GM21717 (cell line): ENCODE measurements around the gene C11orf86.

ENCODE experiments used
- ATAC-seq: cut with Tn5 transposase; IDR thresholded peaks from one replicate; pipeline ENCODE4 v1.9.1; 2021; ENCODE audit warnings: mild to moderate bottlenecking, moderate library complexity; ENCODE audit not compliant: unreplicated experiment

C11orf86 gene

DNA sequence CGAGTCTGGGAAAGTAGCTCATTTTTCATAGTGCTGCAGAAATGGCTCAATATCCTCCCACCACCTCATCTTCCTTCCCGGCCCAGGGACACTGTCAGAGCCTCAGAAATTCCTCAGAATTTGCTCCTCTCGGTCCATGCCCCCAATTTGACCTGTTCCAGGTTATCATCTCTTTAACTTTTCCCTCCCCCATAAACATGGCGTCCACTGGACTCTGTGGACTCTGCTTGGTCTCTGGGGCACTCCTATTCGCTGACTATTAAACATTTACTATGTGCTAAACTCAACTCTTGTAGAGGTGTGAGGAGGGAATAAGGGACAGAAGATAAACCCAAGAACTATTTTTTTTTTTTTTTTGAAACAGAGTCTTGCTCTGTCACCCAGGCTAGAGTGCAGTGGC lies 8.8 kb upstream of the C11orf86 start:
- no peak for ATAC-seq

GRCh38 chr11:66967670-66968425 lies 7.3 kb upstream of the C11orf86 start:
- ATAC-seq, result no peak

DNA sequence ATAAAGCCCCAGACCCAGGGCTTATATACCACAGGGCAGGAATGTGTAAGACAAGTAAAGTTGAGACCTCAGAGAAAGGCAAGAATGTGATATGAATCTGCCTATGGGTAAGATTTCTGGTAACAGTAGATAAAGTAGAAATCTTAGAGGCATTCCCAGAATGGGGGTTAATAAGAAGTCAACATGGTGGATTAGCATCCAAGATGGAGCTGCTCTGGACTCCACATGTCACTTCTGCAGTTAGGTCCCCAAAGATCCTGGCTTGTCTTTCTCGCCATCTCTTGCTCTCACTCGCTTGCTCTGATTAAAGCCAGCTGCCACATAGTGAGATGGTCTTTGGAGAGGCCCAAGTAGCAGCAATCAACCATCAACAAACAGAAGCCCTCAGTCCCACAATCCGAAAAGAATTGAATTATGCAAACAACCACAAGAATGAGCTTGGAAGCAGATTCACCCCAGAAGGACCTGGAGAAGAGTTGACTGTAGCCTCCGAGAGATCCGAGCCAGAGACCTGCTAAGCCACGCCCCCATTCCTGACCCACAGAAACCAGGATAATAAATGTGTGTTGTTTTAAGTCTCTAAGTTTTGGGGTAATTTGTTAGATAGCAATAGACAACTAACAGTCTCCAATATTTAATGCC lies 5.4 kb upstream of the C11orf86 start:
- no peak for ATAC-seq

DNA sequence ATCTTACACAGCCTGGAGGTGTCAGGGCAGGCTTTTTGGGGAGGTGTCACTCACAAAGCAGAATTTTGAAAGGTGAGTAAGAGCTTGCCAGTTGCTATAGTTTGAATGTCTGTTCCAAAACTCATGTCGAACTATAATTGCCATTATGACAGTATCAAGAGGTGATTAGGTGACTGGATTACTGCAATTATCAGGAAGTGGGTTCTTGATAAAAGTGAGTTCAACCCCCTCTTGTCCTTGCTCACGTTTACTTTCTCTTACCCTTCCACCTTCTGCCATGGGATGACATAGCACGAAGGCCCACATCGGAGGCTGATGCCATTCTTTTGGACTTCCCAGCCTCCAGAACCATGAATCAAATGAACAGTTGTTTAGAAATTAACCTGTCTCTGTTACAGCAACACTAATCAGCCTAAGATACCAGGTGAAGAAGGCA lies 4.7 kb upstream of the C11orf86 start:
- ATAC-seq, result no peak

DNA sequence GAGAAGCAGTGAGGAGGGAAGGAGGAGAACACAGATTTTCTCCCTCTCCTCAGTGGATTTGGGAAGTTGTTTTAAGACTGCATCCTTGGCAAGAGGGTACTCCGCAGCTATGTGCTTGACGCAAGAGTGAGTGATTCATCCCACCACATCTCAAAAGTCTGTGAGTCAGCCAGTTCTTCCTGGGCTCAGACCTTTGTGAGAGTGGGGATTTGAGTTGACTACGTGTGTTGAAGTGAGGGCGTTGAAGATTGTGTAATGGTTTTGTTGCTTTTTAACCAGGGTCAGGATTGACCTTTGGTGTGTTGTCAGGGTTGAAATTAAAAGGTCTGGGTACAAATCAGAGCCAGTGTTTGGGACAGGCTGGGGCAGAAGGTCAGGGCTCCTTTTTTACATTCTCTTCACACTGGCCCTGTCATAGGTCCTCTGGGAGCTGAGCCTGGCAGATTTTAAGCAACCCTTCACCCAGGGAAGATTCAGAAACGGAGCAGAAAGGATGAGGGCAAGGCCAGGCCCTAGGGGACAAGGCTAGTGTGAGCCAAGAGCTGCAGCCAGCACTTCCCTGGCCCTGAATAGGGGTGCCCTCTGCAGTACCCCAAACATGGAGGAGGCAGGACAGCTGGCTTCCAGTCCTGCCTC lies 4.2 kb upstream of the C11orf86 start:
- no peak for ATAC-seq

DNA sequence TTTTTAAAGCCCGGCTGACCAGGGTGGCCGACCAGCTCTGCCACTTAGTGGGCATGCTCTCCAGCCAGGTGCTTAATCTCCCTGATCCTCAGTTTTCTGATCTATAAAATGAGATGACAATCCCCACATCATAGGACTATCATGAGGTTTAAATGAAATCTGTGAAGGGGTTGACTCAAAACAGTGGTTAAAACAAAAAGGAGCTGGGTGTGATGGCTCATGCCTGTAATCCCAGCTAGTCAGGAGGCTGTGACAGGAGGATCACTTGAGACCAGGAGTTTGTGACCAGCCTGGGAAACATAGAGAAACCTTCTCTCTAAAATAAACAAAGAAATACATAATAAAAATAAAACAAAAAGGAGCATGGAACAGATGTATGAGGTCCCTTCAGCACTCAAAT lies 3.6 kb upstream of the C11orf86 start:
- no peak for ATAC-seq

- no peak for ATAC-seq
Observed at GRCh38 chr11:66973956-66974580, 1.0 kb upstream of the C11orf86 start.

DNA sequence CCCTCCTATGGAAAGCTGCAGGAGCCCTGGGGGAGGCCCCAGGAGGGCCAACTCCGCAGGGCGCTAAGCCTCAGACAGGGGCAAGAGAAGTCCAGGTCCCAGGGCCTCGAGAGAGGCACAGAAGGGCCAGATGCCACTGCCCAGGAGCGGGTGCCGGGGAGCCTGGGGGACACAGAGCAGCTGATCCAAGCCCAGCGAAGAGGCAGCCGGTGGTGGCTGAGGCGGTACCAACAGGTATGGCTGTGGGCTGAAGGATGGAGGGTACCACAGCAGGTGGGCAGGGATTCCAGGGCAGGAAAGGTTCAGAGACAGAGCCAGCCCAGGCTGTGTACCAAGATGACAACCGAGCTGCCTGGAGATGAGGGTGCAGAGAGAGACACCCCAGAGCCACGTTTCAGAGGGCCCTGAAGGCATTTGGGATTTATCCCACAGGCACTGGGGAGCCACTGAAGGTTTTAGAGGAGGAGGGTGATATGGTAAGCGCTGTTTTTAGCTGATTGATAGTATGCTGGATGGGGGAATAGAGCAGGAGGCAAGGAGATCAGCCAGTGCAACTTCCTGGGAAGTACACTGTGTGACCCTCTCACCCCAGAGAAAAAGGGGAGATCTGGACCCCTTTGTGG lies 412 bp downstream of the C11orf86 start:
- no peak for ATAC-seq

DNA sequence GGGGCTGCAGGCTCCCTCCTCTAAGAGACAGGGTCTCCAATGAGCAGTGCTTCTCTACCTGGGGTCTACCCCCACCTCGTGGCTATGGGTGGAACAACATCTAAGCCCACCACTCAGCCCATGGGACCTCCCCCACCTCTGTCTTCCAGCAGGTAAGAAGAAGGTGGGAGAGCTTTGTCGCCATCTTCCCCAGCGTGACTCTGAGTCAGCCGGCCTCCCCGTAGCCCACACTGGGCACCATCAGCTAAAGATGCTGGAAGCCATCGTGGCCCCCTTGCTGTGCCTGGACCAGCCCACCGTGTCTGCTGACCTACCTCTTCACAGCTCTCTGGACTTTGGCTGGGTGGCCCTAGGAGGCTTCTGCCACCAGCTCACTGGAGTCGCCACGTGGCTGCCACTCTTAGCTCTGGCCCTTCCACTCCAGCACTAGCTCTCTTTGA lies 944 bp downstream of the C11orf86 start:
- no peak for ATAC-seq

DNA sequence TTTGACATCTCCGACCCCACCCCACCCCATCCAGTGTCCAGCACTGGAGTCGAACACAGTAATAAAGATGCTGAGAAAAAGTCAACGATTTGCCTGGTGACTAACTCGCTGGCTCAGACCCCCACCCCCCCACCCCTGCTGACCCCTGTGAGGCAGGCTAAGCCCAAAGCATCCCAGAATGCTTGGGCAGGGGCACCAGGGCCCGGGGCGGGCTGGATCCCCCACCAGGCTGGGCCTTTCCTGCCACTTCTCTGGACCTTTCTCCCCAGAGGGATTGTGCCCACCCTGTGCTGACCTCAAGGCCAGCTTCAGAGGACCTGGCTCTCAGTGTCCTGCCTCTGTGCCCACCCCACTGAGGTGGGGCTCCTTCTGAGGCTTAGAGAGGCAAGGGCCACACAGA lies 1.8 kb downstream of the C11orf86 start:
- no peak for ATAC-seq

- ATAC-seq, result no peak
Observed at GRCh38 chr11:66978229-66978628, 3.1 kb downstream of the C11orf86 start.

- ATAC-seq, result no peak
Observed at GRCh38 chr11:66978717-66979116, 3.6 kb downstream of the C11orf86 start.

DNA sequence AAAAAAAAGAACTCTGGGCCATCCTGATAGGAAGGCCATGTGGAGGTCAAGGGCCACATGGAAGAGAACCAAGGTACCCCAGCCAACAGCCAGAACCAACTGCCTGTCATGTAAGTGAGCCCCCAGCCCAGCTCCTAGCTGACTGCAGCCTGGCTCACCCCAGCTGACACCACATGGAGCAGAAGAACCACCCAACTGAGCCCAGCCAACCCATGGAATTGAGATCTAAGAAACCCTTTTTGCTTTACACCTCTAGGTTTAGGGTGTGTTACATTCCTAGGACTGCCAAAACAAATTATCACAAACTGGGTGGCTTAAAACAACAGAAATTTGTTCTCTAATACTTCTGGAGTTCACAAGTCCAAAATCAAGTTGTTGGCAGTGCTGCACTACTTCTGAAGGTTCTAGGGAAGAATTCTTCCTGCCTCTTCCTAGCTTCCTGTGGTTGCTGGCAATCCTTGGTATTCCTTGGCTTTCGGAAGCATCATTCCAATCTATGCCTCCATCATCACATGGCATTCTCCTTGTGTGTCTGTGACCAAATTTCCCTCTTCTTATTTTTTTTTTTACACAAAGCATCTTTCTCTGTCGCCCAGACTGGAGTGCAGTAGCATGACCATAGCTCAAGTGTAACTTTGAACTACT lies 4.4 kb downstream of the C11orf86 start:
- no peak for ATAC-seq

GRCh38 chr11:66981976-66982578 lies 7.0 kb downstream of the C11orf86 start:
- no peak for ATAC-seq

DNA sequence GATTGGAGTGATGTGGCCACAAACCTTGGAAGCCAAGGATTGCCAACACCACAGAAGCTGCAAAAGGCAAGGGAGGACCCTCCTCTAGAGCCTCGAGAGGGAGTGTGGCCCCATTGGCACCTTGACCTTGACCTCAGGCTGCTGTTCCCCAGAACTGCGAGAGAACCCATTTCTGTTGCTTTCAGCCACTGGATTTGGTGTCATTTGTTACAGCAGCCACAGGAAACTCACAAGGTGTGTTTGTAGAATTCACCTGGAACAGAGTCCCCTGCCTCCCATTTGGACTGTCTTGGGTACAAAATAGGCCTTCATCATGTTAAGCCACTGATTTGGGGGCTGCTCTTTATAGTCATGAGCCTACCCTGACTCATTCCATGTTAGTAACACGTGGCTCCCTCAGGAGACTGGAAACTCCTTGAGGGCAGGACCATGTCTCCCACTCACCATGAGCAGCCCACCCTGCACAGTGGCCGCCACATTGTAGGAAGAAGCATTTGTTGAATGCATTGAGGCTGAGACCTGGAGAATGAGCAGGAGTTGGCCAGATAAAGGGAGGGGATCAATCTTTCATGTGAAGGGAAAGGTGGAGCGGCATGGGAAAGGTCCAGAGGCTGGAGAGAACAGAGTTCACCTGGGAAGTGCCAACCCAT lies 8.3 kb downstream of the C11orf86 start:
- ATAC-seq, result no peak

GRCh38 chr11:66985508-66986177 lies 10.5 kb downstream of the C11orf86 start:
- ATAC-seq, result no peak

DNA sequence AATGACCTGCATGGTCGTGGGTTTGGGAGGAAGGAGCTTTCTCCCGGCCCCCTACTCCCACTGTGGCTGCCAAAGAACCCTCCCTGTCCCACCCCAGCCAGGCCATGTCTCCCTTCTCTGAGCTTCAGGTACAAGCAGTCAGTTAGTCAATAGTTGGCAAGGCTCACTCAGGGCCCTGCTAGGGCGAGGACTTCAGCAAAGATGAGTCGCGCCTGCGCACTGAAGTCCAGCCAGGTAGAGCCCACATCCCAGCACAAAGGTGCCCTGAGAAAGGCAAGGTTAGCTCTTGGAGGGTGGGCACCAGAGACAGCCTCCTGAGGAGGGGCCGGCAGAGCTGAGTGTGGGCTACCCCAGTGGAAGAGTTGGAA lies 11.1 kb downstream of the C11orf86 start:
- ATAC-seq, result no peak

DNA sequence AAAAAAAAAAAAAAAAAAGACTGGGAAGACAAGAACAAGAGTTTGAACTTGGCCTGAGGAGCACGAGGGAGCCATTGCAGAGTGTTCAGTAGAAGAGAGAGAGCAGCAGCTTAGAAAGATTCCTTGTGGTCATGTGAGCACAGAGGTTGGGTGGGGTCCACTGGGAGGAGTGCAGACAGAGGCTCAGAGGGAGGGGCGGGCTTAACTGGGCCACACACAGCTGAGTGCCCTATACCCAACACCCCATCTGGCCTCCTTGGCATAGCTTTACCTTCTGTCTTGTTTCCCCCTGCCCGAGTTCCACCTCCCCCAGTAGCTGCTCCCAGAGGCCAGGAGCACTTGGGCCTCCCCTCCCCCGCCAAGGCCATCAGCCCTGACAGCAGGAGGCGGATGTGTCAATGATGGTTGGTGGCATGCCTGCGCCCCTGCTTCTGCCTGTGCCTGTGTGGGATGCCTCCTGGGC lies 12.1 kb downstream of the C11orf86 start:
- no peak for ATAC-seq
